ENCODE data around the gene ARPP19.
"Not testable (repeated sequence)": the region's sequence is repeated elsewhere in the genome, so short reads cannot be mapped to it uniquely, and the experiment has no call there.

The ARPP19 gene

GRCh38 chr15:52551762-52552161, 17.1 kb downstream of the ARPP19 start:
- DNase-seq (ENCODE audit: low read depth, low spot score): no peak

GRCh38 chr15:52551186-52551585, 17.6 kb downstream of the ARPP19 start:
- not testable (repeated sequence) for DNase-seq (ENCODE audit: low read depth, low spot score)

DNA sequence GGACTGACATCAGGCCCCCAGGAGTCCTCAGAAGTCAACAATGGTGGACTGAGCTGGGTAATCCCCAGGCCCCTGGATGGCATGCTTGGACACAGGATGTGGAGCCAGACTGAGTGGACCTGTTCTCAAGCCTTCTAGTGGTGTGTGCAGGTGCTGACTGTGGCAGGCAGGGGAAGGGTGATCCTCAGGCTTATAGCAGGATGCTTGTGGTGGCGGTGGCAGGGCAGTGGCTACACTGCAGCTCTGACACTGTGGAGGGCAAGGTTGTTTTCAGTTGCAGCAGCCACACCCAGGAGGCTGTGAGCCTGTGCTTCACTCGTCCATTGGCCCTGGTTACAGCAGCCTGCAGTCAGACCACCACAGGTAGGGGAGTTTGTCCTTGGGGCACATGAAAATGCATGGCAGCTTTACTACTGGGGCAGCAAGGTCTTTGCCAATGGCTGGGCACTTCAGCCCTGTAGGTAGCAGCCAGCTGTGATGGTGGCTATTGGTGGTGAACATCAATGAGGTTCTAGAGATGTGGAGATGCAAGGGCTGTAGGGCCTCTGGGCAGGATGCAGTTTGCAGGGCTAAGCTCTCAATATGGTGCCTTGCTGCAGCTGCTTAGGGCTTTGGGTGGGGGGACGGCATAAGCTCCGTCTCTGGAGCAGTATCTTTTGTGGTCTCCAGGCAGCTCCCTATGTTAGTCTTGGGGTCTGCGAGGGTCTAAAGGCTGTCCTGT, 22.6 kb downstream of the ARPP19 start:
- DNase-seq (ENCODE audit: low read depth, low spot score): no peak

GRCh38 chr15:52540374-52541012, 28.3 kb downstream of the ARPP19 start:
- no peak for DNase-seq (ENCODE audit: low read depth, low spot score)

DNA sequence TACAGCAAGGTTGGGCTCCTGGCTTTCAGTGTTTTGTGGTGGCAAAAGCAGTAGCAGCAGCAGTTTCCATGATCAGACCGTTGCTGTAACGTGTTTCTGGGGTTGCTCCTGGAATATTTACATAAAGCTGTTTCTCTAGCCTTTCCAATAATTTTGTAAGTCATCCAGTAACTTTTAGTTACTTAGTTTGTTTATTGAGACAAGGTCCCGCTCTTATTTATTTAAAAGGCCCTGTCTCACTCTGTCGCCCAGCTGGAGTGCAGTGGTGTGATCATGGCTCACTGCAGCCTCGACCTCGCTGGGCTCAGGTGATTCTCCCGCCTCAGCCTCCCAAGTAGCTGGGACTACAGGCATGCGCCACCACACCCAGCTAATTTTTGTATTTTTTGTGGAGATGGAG, 31.4 kb downstream of the ARPP19 start:
- DNase-seq (ENCODE audit: low read depth, low spot score): no peak

DNA sequence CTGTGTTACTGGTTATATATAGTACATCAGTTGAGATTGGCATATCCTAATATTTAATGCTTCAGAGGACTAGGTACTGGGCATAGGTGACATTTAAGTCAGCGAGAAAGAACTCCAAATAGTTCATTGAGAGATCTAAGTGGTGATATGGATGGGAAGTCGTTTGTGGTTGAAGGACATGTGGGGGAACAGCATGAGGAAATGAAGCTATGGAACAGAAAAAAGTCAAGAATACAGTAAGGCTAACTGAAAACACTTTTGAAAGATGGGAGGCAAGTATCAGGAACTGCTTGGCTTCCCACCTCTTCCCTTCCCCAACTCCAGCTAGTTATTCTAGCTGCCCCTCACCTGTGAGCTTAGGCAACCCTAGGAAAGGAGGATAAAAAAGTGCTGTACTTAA, 36.4 kb downstream of the ARPP19 start:
- DNase-seq (ENCODE audit: low read depth, low spot score): no peak

DNA sequence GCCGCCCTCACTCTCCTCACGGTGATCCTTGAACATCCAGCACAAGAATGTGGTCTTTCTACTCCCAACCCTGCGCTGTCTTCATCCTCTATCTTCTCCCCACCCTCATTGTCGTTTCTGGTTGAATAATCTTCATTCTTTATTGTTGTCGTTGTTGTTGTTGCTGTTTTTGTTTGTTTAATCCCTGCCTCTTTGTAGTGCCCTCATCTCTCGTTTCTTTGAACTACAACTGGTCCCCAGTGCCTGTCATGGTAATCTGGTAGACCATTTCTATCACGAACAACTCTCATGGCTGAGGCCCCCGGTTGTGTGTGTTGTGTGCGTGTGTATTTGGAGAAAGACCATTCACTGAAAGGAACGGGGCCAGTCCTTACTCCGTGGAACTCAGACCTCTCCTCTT, 38.9 kb downstream of the ARPP19 start:
- no peak for DNase-seq (ENCODE audit: low read depth, low spot score)

GRCh38 chr15:52529341-52529924, 39.4 kb downstream of the ARPP19 start:
- no peak for DNase-seq (ENCODE audit: low read depth, low spot score)

- peak; percentile 52 for DNase-seq (ENCODE audit: low read depth, low spot score)
Observed at GRCh38 chr15:52528564-52529340, 40.1 kb downstream of the ARPP19 start, which contains the start of gene MYO5A. MYO5A (minus strand) TSS chr15:52528880; CDS start chr15:52528806, 74 bp downstream.

DNA sequence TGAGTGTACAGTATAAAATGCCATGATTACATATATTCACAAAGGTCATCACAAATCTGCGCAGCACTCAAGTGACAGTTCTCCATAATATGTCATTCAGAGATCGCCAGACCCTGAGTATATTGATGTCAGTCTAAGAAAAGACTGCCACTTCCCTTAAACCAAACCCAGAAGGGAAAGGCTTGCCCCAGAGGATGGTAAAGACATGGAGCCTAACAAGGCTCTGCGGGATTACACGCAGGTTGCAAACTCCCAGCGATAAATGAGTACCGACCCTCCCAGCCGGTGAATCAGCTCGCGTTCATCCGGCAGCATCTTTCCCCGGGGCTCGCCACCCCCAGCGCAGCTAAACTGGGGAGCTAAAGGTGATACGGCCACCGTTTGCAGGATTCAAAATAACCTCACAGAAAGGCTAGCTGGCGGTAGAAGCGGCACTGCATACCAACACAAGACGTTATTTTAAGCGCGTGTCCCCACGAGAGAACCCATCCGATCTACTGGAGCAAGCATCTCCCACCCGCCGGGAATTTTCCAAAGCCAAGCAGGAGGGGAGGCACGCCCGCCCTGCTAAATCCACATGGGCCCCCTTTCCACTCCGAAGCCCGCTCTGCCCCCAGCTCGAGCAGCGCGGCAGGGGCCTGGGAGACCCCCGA, 40.8 kb downstream of the ARPP19 start:
- DNase-seq (ENCODE audit: low read depth, low spot score): peak; percentile 19

- DNase-seq (ENCODE audit: low read depth, low spot score): no peak
Observed at GRCh38 chr15:52527196-52527910, 41.5 kb downstream of the ARPP19 start.

DNA sequence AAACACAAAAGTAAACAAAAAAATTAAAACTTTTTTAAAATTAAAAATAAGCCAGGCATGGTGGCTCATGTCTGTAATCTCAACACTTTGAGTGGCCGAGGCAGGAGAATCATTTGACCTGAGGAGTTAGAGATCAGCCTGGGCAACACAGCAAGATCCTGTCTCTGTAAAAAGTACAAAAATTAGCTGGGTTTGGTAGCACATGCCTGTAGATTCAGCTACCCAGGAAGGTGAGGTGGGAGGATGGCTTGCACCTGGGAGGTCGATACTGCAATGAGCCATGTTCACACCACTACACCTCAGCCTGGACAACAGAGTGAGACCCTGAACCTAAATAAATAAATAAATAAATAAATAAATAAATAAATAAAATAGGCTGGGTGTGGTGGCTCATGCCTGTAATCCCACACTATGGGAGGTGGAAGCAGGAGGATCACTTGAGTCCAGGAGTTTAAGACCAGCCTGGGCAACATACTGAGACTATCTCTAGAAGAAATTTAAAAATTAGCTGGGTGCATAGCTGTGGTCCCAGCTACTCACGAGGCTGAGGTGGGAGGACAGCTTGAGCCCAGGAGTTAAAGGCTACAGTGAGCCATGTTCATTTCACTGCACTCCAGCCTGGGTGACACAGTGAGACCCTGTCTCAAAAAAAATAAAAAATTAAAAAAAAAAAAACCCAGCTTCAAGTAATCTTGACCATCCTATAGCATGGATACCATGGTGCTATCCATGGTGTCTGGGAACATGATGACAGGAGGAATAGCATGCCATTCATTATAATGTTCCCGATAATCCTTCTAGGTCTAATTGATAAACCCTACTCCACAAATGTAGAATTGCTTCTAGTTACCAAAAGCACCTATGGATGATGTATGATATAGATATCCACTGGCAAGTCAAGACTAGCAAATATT, 44.4 kb downstream of the ARPP19 start:
- no peak for DNase-seq (ENCODE audit: low read depth, low spot score)

GRCh38 chr15:52523647-52524046, 45.2 kb downstream of the ARPP19 start:
- no peak for DNase-seq (ENCODE audit: low read depth, low spot score)

DNA sequence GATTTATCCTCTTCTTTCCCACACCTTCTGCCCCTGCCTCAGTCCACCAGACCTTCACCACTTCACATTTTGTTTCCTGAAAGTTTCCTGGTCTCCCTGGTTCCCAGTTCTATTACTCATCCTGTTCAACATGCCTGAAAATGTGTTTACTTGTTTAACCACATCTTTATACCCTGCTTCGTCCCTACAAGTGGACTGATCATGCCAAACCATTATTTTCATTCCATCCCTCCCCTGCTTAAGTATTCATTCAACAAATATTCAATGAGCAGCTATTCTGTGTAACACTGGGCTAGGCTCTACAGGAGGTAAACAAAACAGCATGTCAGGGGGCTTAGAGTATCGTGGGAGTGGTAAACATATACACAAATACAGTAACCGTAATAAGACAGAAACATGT, 45.6 kb downstream of the ARPP19 start:
- no peak for DNase-seq (ENCODE audit: low read depth, low spot score)

DNA sequence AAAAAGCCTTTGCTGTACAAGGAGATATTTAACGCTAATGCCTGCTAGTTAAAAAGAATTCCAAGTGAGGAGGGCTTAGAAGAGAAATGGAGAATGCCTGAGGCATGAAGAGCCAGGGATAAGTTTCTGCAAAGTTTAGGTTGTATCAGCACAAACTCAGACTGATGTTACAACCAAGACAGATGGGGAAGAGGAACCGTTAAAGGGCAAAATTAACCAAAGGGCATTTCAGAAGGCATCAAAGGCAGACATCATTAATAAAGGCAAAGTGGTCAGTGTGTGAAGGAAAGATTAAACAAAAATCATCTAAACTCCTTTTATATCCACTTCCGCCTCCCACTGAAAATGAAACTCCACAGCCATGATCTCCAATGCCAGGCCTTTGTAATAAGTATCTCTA, 47.1 kb downstream of the ARPP19 start:
- DNase-seq (ENCODE audit: low read depth, low spot score): no peak

- no peak for DNase-seq (ENCODE audit: low read depth, low spot score)
Observed at GRCh38 chr15:52520421-52520820, 48.4 kb downstream of the ARPP19 start.

GRCh38 chr15:52518487-52519371, 50.1 kb downstream of the ARPP19 start:
- no peak for DNase-seq (ENCODE audit: low read depth, low spot score)

DNA sequence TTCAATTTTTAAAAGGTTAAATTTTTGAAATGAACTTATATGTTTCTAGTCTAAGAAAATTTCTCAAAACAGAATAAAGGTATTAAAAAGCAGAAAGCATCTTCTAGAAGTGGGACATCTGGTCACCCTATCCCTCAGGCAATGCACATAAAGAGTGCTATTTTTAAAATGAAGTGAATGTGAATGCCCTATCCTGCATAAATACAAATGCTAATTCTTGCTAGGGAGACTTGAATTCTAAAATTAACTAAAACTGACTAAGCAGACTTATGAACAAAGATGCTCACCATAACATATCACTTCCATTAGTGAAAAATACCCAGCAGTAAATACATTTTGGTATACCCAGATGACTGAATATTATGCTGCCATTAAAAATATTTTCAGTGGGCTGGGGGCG, 51.8 kb downstream of the ARPP19 start:
- no peak for DNase-seq (ENCODE audit: low read depth, low spot score)

GRCh38 chr15:52515343-52515742, 53.5 kb downstream of the ARPP19 start:
- DNase-seq (ENCODE audit: low read depth, low spot score): no peak
